ENCODE data around the gene SPATA16.
"Not testable (repeated sequence)": the region's sequence is repeated elsewhere in the genome, so short reads cannot be mapped to it uniquely, and the experiment has no call there.

Gene SPATA16

DNA sequence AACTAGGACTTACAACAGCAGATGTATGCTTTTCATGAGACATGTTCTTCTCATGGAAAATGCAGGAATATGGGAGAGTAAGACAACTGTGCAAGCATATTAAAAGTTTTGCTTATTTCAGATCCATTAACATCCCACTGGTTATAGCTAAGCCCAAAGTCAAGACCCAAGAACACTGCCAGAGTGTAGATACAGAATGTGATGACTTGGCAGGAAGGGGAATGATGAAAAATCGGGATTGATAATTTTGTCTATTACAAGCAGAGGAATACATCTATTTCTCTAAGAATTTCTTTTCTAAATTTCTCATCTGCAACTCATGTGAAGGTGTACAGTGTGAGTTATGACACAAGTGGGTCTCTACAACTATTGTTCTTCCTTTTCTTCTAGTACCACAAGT, 76.4 kb downstream of the SPATA16 start:
- DNase-seq (ENCODE audit: low read depth in 1 of 2, low spot score in 1 of 2) = no peak

DNA sequence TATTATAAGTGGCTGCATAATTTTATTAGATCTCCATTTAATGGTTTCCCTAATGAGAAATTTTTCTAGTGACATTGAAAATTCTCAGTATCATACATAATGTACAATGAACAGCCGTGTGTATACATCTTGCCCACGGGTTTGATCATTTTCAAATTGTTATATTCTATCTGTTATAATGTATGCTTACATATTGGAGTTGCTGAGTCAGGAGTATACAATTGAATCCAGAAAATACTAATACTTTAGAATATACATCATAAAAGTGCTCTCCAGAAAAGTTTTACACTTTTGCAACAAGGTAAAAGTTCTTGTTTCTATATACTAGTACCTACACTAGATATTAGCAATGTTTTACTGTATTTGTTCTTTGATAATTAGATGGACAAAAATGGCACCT, 82.8 kb downstream of the SPATA16 start:
- no peak for DNase-seq (ENCODE audit: low read depth in 1 of 2, low spot score in 1 of 2)

DNA sequence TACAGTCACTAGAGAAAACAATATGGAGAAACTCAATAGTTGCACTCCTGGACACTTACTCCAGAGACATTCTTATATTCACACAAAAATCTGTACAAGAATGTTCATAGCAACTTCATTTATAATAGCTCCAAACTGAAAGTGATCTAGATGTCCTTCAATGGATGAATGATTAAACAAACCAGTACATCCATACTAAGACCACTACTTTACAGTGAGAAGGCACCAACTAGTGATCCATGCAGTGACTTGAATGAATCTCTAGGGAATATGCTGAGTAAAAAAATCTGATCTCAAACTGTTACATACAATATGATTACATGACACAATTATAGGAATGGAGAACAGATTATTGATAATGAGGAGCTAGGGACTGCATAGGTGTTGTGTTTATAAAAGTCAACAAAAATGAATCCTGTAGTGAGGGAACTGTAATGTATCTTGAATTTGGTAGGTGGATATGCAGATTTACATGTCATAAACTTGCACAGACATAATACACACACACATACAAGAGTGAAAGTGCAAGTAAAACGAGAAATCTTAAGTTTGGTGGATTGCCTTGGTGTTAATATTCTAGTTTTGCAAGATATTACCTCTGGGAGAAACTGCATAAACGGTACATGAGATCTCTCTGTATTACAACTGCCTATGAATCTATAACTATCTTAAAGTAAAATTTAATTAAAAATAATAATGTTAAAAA, 85.7 kb downstream of the SPATA16 start:
- no peak for DNase-seq (ENCODE audit: low read depth in 1 of 2, low spot score in 1 of 2)

DNA sequence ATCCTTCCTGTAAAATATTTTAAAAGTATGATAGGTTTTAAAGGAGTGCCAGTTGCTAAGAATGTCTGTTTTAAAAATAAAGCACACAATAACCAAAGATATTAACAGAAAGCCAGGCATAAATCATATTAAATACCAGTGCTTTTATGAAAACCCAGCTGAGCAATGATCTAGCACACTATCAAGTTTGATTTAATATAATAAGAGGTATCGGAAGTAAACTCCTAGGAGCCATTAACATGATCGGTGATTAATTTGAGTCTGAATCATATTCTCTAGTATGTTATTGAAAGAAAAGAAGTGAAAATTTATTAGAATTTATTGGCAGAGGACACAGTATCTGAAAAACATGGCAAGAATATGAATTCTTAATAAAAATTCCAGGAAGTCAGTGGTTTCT, 91.7 kb downstream of the SPATA16 start:
- DNase-seq (ENCODE audit: low read depth in 1 of 2, low spot score in 1 of 2) = no peak

DNA sequence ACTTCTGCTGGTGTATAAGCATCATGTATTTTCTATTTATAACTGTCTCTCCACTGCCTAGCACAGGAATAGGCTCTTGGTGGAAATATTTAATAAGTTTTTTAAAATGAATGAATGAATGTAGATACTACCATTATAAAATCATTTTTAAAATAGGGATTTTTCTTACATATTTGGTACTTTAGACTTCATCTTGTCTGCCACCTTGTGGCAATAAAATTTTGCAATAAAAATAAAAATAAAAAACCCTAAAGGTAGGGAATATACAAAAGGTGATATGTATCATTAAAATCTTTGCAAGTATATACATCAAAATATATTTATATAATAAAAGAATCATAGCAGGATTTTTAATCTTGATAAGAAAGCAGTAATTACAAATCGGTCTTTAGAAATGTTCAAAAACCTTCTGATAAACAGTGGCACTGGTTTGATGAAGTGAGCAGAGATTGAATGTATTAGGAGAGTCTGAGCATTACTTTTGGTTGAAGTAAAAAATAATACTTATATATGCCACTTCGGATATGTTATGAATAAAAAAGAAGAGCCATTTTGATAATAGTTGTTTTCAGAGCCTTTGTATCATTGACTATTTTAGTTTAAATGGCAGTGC, 95.2 kb downstream of the SPATA16 start:
- DNase-seq (ENCODE audit: low read depth in 1 of 2, low spot score in 1 of 2) = no peak

DNA sequence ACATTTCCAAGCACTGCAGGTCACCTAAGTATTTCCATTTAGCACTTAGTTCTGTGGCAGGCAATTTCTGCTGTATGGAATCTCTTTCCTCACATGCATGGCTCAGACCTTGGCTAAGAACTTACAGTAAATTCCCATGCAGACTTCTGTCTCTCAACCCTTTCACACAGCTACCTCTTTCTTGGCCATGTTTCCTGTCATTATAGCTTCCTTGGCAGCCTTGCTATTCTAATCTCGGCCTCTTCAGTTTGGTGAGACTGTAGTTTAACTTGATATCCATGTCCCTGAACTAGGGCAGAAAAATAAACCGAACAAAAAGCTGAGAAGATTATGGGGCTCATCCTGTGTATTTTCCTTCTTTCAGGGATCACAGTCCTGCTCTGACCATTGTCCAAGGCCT, 96.0 kb downstream of the SPATA16 start:
- no peak for DNase-seq (ENCODE audit: low read depth in 1 of 2, low spot score in 1 of 2)

DNA sequence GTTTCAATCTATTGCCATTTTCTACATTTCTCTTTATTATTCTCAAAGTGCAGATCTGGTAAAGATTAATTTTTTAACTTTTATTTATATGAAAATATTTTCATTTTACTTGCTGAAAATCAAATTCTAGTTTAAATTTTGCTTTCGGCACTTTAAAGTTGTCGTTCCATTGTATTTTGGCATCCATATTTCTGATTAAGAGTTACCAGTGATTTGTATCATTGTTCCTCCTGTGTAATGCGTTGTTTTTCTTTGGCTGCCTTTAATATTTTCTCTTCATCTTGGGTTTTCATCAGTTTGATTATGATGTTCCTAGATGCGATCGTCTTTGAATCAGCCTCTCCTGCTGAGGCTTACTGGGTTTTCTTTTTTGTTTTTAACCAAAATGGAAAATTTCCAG, 97.3 kb downstream of the SPATA16 start:
- DNase-seq (ENCODE audit: low read depth in 1 of 2, low spot score in 1 of 2) = no peak

DNA sequence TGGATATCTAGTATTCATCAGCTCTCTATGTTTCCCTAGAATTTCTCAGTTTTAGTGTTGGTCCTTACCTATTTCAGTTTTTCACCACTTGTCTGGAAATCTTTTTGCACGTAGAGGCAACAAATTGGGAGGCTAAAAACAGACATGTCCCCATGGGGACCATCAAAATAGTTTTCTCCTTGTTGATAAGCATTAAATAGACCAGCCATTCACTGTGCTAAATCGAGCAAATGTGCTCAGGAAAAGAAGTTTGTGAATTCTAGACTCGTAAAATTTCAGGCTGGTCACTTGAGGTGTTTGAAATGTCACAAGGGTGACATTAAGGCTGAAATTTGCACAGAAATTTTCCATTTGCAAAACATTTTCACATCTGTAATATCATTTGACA, 102.6 kb downstream of the SPATA16 start:
- DNase-seq (ENCODE audit: low read depth in 1 of 2, low spot score in 1 of 2) = no peak

DNA sequence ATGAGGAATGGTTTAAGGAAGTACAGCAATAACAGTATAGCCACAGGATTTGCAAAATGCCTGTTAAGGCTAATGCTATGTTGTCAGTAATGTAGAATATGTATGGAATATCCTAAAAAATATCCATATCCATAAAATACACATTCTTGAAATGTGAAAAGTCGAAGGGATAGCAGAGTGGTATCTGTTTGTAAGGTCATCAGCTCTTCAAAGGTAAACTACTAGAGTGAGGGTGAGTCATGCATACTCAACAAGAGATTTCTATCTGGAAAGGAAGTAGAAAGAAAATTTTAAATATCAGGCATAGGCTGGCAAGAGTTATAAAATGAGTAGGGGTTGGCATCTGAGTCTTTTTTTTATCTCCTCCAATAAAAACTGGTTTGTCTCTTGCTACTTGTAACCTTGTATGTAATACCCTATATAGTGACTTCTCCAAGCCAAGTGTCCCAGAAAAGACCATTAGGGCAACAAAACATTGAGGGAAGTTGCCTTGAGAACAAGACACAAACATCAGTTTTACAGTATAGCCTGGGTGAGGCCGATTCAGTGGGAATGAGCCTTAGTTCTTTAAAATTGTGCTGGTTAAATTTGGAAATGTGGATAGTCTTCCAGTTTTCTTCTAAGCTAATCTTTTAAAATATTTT, 103.1 kb downstream of the SPATA16 start:
- DNase-seq (ENCODE audit: low read depth in 1 of 2, low spot score in 1 of 2) = no peak

DNA sequence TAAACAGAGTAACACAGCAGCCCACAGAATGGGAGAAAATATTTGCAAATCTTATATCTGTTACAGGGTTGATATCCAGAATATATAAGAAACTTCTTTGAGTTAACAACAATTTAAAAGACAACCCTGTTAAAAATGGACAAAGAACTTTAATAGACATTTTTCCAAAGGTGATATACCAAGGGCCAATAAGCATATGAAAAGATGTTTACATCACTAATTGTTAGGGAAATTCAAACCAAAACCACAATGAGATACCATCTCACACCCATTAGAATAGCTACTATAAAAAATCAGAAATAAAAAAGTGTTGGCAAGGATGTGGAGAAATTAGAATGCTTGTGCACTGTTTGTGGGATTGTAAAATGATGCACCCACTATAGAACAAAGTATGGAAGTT, 110.8 kb downstream of the SPATA16 start:
- DNase-seq (ENCODE audit: low read depth in 1 of 2, low spot score in 1 of 2) = no peak

DNA sequence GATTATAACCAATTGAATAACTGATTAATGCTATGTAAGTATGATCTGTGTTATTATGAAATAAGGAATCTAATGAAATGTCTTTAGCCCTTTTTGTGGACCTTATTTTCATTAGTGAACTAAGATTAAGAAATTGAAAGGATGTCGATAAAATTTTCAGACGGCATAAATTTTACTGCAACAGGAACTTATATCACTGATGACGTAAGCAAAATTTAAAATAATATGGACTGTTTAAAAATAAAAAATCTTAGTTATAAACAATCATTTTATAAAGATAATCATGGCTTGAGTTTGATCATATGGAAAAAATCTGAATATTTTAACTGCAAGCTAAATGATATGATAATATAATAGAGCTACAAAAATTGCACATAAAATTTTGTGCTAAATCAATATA, 112.7 kb downstream of the SPATA16 start:
- no peak for DNase-seq (ENCODE audit: low read depth in 1 of 2, low spot score in 1 of 2)

DNA sequence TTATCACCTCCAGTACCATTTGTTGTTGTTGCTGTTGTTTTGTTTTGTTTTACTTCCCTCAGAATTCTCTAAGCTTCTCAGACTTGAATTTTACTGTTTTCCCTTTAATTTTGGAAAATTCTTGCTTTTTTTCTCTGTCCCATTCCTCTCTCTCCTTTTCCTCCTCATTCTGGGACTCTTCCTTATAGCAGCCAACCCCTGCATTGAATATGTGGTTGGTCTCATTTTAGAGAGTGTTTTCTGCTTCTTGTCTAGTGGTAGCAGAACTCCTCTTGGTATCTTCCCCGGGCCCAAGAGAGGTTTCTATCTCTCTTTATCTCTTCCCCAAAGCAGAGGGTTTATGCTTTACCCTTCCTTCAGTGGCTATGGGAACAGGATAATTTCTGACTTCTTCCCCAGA, 113.6 kb downstream of the SPATA16 start:
- no peak for DNase-seq (ENCODE audit: low read depth in 1 of 2, low spot score in 1 of 2)

DNA sequence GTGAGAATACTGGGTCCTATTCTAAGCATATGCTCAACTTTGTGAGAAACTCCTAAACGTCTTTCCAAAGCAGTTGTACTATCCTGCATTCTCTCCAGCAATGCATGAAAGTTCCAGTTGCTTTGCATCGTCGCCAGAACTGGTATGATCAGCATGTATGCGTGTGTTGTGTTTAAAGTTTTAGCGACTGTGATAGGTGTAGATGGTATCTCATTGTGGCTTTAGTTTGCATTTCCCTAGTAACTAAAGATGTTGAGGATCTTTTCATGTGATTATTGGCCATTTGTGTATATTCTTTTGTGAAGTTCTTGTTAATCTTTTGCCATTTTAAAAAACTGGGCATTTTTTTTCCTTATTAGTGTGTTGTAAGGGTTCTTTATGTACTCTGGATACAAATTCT, 115.1 kb downstream of the SPATA16 start:
- DNase-seq (ENCODE audit: low read depth in 1 of 2, low spot score in 1 of 2) = no peak

DNA sequence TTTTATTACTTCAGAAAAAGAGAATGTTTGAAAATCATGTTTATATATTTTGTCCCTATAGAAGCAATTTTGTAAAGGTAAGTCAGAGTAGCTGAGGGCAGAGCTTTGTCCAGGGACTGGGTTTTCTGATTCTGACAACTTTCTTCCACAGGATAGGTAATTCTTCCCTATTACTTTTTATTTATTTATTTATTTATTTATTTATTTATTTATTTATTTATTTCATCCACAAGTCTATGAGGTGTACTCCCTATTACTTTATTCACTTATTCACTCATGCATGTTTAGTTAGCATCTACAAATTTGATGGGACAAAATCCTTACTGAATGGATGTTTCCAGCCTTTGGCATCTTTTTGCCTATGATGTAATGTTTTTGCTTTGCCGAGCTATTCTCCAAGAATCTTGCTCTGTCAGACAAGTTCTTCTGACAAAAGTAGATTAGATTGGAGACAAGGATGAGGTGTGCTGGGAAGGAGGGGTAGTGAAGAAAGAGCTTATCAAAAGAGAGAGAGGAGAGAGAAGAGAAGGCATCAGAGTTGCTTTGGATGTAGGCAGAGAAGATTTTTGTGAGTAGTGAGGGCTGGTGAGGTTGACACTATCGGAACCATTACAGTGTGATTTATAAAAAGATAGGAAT, 119.4 kb downstream of the SPATA16 start:
- no peak for DNase-seq (ENCODE audit: low read depth in 1 of 2, low spot score in 1 of 2)

DNA sequence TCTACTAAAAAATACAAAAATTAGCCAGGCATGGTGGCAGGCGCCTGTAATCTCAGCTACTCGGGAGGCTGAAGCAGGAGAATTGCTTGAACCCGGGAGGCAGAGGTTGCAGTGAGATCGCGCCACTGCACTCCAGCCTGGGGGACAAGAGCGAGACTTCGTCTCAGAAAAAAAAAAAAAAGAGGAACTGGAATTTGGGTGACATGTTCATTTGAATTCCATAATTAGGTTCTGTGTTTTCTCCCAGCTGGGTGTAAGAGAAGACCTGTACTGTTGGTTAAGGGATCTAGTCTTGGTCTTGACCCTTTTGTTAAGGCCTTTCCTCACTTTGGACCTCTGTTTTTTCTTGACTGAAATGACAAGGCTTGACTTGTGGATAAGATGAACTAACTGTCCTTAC, 120.9 kb downstream of the SPATA16 start:
- not testable (repeated sequence) for DNase-seq (ENCODE audit: low read depth in 1 of 2, low spot score in 1 of 2)

DNA sequence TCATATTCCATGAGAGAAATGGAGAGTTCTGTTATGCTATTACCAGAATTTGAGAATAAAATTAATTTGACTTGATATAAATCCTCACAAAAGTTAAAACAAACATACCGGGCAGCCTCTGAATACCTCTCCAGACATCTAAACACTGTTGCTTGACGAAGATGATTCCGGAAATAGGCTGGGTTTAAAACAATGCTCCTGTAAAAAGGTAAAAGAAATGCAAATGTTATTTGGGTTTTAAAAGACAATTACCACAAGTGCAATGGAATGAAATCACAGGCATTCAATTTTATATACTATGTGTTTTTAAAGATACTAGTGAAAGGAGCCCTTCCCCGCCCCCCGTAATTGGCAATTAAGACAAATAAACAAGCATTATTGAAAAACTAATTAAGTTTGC, 121.7 kb downstream of the SPATA16 start:
- no peak for DNase-seq (ENCODE audit: low read depth in 1 of 2, low spot score in 1 of 2)

DNA sequence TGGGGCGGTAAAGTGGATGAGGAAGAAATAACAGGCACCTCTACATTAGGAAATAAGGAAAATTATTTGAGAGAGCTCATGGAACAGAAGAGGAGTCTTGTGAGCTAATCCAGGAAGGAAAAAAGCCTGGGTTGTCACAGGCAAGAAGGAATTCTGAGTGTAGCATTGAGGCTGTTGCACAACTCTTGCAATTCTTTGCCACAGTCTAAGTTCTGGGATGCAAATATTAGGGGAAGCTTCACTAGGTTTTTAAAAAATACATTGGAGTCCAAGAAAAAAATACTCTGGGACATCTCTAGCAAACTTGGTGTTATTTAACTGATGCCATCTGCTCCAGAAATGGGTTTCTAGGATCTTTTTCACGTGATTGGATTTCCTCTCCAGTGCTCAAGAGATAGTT, 122.3 kb downstream of the SPATA16 start:
- DNase-seq (ENCODE audit: low read depth in 1 of 2, low spot score in 1 of 2) = no peak

DNA sequence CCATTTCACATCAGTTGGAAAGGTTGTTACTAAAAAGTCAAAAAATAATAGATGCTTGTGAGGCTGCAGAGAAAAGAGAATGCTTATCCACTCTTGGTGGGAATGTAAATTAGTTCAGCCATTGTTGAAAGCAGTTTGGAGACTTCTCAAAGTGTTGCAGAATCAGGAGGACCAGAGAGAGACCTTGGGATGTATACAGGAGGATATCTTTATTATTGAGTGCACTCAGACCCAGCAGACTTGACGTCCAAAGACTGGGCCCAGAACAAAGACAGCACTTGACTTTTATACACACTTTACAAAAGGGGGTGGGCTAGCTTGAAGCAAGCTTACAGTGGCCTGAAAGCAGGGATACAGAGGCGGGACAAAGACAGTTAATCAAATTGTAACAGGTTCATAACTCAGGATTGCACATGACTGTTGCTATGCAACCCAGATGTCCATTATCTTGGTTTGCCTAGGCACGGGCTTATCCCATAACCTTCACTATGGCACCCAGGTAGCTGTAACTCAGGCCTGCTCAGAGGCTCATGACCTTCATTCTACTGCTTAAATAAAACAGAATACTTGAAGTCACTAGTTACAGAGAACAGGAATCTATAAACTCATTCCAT, 127.7 kb downstream of the SPATA16 start:
- no peak for DNase-seq (ENCODE audit: low read depth in 1 of 2, low spot score in 1 of 2)

DNA sequence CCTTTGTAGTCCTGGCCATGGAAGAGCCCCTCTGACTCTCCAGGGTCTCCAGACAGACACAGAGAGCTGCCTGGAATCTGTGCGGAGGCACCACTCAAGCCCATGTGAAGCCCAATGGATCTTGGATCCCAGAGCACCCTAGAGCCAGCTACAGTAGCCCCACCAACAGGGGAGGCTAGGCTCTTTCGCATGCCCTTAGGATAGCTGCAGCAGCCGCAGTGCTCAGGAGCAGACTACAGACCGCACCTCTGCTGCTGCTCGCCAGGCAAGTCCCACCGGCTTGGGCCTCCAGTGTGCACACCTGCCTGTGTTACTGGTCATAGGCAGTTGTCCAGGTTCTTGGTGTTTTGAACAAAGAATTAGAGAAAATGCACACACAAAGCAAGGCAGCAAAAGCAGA, 131.6 kb downstream of the SPATA16 start:
- DNase-seq (ENCODE audit: low read depth in 1 of 2, low spot score in 1 of 2) = no peak

DNA sequence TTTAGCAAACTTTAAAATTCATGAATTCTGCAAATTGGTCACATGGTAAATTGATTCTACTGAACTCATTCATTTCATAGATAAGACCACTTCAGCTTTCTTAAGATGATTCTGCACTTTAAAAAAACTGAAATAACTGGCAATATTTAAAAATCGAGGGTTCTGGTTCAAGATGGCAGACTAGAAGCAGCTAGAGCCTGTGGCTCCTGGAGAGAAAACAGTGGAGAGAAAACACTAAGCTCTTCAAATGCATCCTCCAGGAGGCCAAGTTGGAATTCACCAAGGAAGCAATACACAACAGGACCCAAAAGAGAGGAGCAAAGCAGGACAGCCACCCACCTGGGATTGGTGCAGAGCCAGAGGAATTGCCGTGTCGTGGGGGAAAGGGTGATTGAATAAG, 132.1 kb downstream of the SPATA16 start:
- DNase-seq (ENCODE audit: low read depth in 1 of 2, low spot score in 1 of 2) = no peak

DNA sequence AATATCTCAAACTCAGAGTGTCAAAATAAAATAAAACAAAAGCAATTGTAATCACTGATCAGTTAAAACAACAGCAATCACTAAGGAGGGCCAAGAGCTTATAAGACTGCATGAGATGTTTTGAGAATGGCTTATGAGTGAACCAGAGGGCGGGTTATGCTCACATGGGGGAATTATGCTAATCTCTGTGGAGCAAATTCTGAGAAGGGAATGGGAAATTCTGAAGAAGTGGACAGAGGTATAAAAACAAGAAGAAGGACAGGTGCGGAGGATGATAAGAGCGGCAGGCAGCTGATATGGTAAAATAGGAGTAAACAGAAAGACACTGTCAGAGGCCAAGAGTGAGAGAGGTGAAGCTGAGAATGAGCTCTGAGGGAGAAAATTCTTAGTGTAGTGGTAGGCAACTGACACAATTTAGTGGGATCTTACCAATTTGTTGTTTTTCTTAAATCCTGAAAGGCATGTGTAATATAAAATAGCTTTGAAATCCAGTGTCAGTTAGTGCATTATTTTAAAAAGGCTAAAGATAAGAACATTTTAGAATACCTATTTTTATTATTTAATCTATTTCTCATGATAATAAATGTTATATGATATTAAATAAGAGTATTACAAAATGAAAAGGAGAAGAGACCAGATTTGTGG, 133.8 kb downstream of the SPATA16 start:
- no peak for DNase-seq (ENCODE audit: low read depth in 1 of 2, low spot score in 1 of 2)

Data from activated T-helper 1 cell treated with anti-CD3 and anti-CD28 coated beads, Interleukin-2, amount 50 U/mL, for 16 hours (primary cell).